NCI-H510A treated with DMSO at 0.1 percent for 48 hours (cell line): Measurements from ENCODE around the gene METTL26.

Experiments used
- DNase-seq: peaks from one replicate; lab custom pipeline; 2025; lab: John Stamatoyannopoulos, UW

The METTL26 gene

GRCh38 chr16:638034-638543 is 2.0 kb upstream of the METTL26 start:
- no peak for DNase-seq

- no peak for DNase-seq
Observed at GRCh38 chr16:637081-638018, 1.2 kb upstream of the METTL26 start.

- no peak for DNase-seq
Observed at GRCh38 chr16:635573-636205, 416 bp downstream of the METTL26 start.

- DNase-seq = no peak
Observed at GRCh38 chr16:634996-635395, 1.1 kb downstream of the METTL26 start.

- DNase-seq = no peak
Observed at GRCh38 chr16:634051-634670, 1.9 kb downstream of the METTL26 start.

- DNase-seq = no peak
Observed at GRCh38 chr16:633336-634050, 2.6 kb downstream of the METTL26 start.

GRCh38 chr16:632486-633335 is 3.4 kb downstream of the METTL26 start:
- DNase-seq = no peak

- DNase-seq = no peak
Observed at GRCh38 chr16:631808-632358, 4.2 kb downstream of the METTL26 start.

GRCh38 chr16:630815-631405 is 5.2 kb downstream of the METTL26 start, which contains the start of gene WFIKKN1:
WFIKKN1 (plus strand) TSS chr16:630985; CDS start chr16:631254, 269 bp downstream.
- no peak for DNase-seq

GRCh38 chr16:630249-630814 is 5.8 kb downstream of the METTL26 start:
- no peak for DNase-seq

GRCh38 chr16:629833-630248 is 6.3 kb downstream of the METTL26 start:
- no peak for DNase-seq

GRCh38 chr16:629185-629832 is 6.8 kb downstream of the METTL26 start:
- DNase-seq = no peak

- no peak for DNase-seq
Observed at GRCh38 chr16:628321-629061, 7.6 kb downstream of the METTL26 start.

- DNase-seq = no peak
Observed at GRCh38 chr16:627454-628239, 8.5 kb downstream of the METTL26 start.

- DNase-seq = no peak
Observed at GRCh38 chr16:626787-627453, 9.2 kb downstream of the METTL26 start.

- no peak for DNase-seq
Observed at GRCh38 chr16:625977-626765, 9.9 kb downstream of the METTL26 start.
